ENCODE results near the gene AUNIP.

- TF ChIP-seq POLR2A (IDR thresholded peaks at IDR 0.05; ENCODE audit: extremely low read depth, insufficient read length) (no peak), MAX (IDR thresholded peaks at IDR 0.05; ENCODE audit: low read depth, low read length) (no peak), CTCF (IDR thresholded peaks at IDR 0.05; ENCODE audit: low read depth, low read length) (no peak), MYC (IDR thresholded peaks at IDR 0.05; ENCODE audit: low read depth, low read length) (no peak)
Observed at GRCh38 chr1:25805863-25806225, 53.4 kb downstream of the AUNIP start.
